CD4-positive, alpha-beta T cell (primary cell): Measurements from ENCODE around the gene SEC16A. TPM values are rescaled to one million over a fixed set of nuclear protein-coding genes. Genes with fewer than 3 reads are reported as not detected.
A peak's percentile ranks its signal among the peaks of the same experiment; 100 is the strongest.

Experiments
- ATAC-seq: fragments of 200-7000 bp; cut with Tn5 transposase; one replicate; pipeline ENCODE4 v1.10.0; 2022; ENCODE audit warnings: mild to moderate bottlenecking; ENCODE audit not compliant: poor library complexity
- CTCF ChIA-PET: fragments of 350-600 bp; sonication (Branson Sonifier 250); formaldehyde crosslinking; loops from one replicate; lab custom pipeline; 2021; ENCODE audit warnings: antibody characterized with exemption, inconsistent platforms; lab: Charles Lee
- POLR2A ChIA-PET: fragments of 350-600 bp; sonication (Branson Sonifier 250); formaldehyde crosslinking; loops from one replicate; lab custom pipeline; 2021; ENCODE audit warnings: antibody characterized with exemption, inconsistent platforms; lab: Charles Lee
- DNase-seq, 14 experiments: peaks; one replicate each; pipeline ENCODE4 v3.0.0-alpha.2; 2013 to 2020; ENCODE audit warnings: mixed read lengths in 2 of 14
- H3K27ac ChIP-seq, 2 donors: one replicate each; pipeline versions ENCODE4 v1.5.1 to v1.7.0; 2013; ENCODE audit warnings: low read length in 2 of 2, low read depth in 1 of 2, mild to moderate bottlenecking in 1 of 2
- H3K27me3 ChIP-seq, 2 experiments: 1 replicate in 1 of 2; 2 replicates in 1 of 2; pipeline versions ENCODE4 v1.6.1 to v1.7.0; 2013; ENCODE audit warnings: low read length in 2 of 2, control low read depth in 1 of 2, mild to moderate bottlenecking in 1 of 2, moderate library complexity in 1 of 2; ENCODE audit not compliant: insufficient read depth in 2 of 2, control insufficient read depth in 1 of 2
- H3K36me3 ChIP-seq: one replicate; pipeline ENCODE4 v1.6.1; 2013; ENCODE audit warnings: low read length, control low read depth; ENCODE audit not compliant: insufficient read depth
- H3K4me1 ChIP-seq: one replicate; pipeline ENCODE4 v1.6.1; 2013; ENCODE audit warnings: low read length, control low read depth; ENCODE audit not compliant: insufficient read depth
- H3K4me3 ChIP-seq: one replicate; pipeline ENCODE4 v1.5.1; 2013; ENCODE audit warnings: mild to moderate bottlenecking, low read length, moderate library complexity
- H3K9me3 ChIP-seq, 2 experiments: 1 replicate in 1 of 2; 2 replicates in 1 of 2; pipeline versions ENCODE4 v1.6.1 to v1.7.0; 2013; ENCODE audit warnings: low read length in 2 of 2, mild to moderate bottlenecking in 2 of 2, control low read depth in 1 of 2, moderate library complexity in 1 of 2; ENCODE audit not compliant: control insufficient read depth in 1 of 2, insufficient read depth in 1 of 2
- H3K27ac Mint-ChIP-seq: one replicate; pipeline ENCODE4 v1.8.0; 2020; ENCODE audit warnings: mixed read lengths
- H3K27me3 Mint-ChIP-seq: one replicate; pipeline ENCODE4 v1.8.0; 2021; ENCODE audit warnings: mixed read lengths
- H3K36me3 Mint-ChIP-seq: one replicate; pipeline ENCODE4 v1.8.0; 2021; ENCODE audit warnings: low read depth, mixed read lengths
- H3K4me1 Mint-ChIP-seq: one replicate; pipeline ENCODE4 v1.8.0; 2021; ENCODE audit warnings: low read depth, mixed read lengths
- H3K4me3 Mint-ChIP-seq: one replicate; pipeline ENCODE4 v1.8.0; 2020; ENCODE audit warnings: mild to moderate bottlenecking, mixed read lengths
- H3K9me3 Mint-ChIP-seq: one replicate; pipeline ENCODE4 v1.8.0; 2020; ENCODE audit warnings: mixed read lengths
- intact Hi-C, 2 experiments: fragments of 100-400 bp; cut with DNase I in 1 of 2; cut with micrococcal nuclease in 1 of 2; formaldehyde crosslinking; loops; one replicate each; pipeline versions ENCODE4 v1.15.1 to v1.9.0; 2023 to 2025; cut with DNase I, micrococcal nuclease
- total RNA-seq, 174 experiments: library from RNA in 2 of 174; stranded (reverse) in 2 of 174; gene quantifications; one replicate each; pipeline ENCODE4 v1.2.3 and lab custom pipeline; 2021 to 2026
- TF ChIP-seq, protein P1 (sequence below): fragments of 200-600 bp; IDR thresholded peaks from one replicate; pipeline ENCODE4 v1.8.0; 2022; ENCODE audit warnings: antibody characterized with exemption, mild to moderate bottlenecking

The SEC16A gene
- total RNA-seq, 2 experiments from 2014 or later, result 73.0 to 75.0 TPM

DNA sequence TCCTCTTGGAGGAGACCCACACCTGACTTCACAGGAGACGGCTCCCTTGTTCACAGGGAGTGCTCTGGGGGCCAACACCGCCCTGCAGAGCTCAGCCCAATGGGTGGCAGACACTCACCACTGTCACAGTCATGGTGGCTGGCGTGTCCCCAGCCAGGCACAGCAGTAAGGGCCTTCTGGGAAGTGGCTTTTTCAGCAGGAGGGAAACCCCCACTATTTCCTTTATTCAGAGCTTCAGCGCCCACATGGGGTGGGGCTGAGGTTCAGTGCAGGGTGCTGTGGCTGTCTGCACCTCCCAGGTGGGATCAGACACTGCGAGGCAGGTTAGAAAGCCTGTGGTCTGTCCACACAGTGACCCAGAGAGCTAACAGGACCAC, 79.3 kb downstream of the SEC16A start:
- no peaks in the 10 kb centered on the region for H3K9me3 Mint-ChIP-seq
- H3K36me3 ChIP-seq, result peaks cover 28% of the 10 kb centered on the region
- ChIA-PET CTCF (interaction anchor here (1.8 kb wide), 1 partner anchor 40 kb away, joined by 18 read pairs; the partner anchor contains the start of gene DNLZ), POLR2A (interaction anchor here (0.8 to 2.0 kb wide), 6 partner anchors 14 to 136 kb away, joined by 4 to 7 read pairs (median 6); partner anchors contain the start of genes DNLZ and INPP5E)
- H3K4me1 Mint-ChIP-seq, result peaks cover 54% of the 10 kb centered on the region
- H3K27ac ChIP-seq, result peak overlapping the region; percentile 47 to 86
- H3K27me3 Mint-ChIP-seq, result no peaks in the 10 kb centered on the region
- TF ChIP-seq, protein P1, sequence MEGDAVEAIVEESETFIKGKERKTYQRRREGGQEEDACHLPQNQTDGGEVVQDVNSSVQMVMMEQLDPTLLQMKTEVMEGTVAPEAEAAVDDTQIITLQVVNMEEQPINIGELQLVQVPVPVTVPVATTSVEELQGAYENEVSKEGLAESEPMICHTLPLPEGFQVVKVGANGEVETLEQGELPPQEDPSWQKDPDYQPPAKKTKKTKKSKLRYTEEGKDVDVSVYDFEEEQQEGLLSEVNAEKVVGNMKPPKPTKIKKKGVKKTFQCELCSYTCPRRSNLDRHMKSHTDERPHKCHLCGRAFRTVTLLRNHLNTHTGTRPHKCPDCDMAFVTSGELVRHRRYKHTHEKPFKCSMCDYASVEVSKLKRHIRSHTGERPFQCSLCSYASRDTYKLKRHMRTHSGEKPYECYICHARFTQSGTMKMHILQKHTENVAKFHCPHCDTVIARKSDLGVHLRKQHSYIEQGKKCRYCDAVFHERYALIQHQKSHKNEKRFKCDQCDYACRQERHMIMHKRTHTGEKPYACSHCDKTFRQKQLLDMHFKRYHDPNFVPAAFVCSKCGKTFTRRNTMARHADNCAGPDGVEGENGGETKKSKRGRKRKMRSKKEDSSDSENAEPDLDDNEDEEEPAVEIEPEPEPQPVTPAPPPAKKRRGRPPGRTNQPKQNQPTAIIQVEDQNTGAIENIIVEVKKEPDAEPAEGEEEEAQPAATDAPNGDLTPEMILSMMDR, result no peak
- DNase-seq (peak; percentile 33 to 93 (median 63)), ATAC-seq (peak; percentile 86)
- H3K4me1 ChIP-seq, result peaks cover 74% of the 10 kb centered on the region
- no peaks in the 10 kb centered on the region for H3K9me3 ChIP-seq
- H3K27ac Mint-ChIP-seq, result peak overlapping the region; percentile 91
- H3K4me3 ChIP-seq, result peak overlapping the region; percentile 24
- intact Hi-C loops, result loop anchor here in 1 of 2 experiments (10.0 kb wide), 3 partner anchors 141 to 439 kb away; partner anchors contain the start of genes NOTCH1, RABL6 and UBAC1
- H3K36me3 Mint-ChIP-seq, result peaks cover 46% of the 10 kb centered on the region
- H3K4me3 Mint-ChIP-seq, result peak overlapping the region; percentile 74
- H3K27me3 ChIP-seq, result no peaks in the 10 kb centered on the region

DNA sequence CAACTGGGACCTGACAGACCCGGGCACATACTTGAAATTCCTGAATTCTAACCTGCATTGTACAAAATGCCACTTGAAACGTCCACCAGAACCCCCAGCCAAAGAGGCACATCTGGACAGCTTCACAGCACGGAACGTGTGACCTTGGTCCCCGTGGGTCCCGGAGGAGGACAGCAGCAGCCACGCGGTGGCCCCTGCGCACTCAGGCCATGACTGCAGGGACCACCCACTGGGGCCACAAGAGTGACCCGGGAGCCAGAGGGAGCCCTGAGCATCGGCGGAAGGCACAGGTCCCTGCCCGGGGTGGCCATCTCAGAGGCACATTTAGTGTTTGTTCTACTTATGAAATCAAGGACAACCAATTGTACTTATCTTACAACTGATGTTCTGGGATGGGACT, 80.8 kb downstream of the SEC16A start:
- Histone ChIP-seq H3K27me3 (no peaks in the 10 kb centered on the region), H3K4me3 (no peak overlapping the region), H3K4me1 (peaks cover 74% of the 10 kb centered on the region), H3K9me3 (no peaks in the 10 kb centered on the region), H3K27ac (no peak overlapping the region), H3K36me3 (peaks cover 27% of the 10 kb centered on the region)
- ATAC-seq, result no peak
- Mint-ChIP-seq H3K9me3 (no peaks in the 10 kb centered on the region), H3K36me3 (peaks cover 35% of the 10 kb centered on the region), H3K27me3 (no peaks in the 10 kb centered on the region), H3K4me1 (peaks cover 48% of the 10 kb centered on the region), H3K27ac (peak overlapping the region; percentile 44), H3K4me3 (peak overlapping the region; percentile 42)
- CTCF ChIA-PET, result interaction anchor here (3.2 kb wide), 1 partner anchor 39 kb away, joined by 12 read pairs; the partner anchor contains the start of gene DNLZ
- TF ChIP-seq, protein P1, result no peak
- POLR2A ChIA-PET, result interaction anchor here (1.9 to 2.8 kb wide), 2 partner anchors 8 to 135 kb away, joined by 4 to 18 read pairs; partner anchors contain the start of genes ENTR1 and PMPCA
- DNase-seq, result no peak
- intact Hi-C loops, result loop anchor here in 1 of 2 experiments (10.0 kb wide), 3 partner anchors 143 to 437 kb away; partner anchors contain the start of genes NOTCH1, RABL6 and UBAC1

DNA sequence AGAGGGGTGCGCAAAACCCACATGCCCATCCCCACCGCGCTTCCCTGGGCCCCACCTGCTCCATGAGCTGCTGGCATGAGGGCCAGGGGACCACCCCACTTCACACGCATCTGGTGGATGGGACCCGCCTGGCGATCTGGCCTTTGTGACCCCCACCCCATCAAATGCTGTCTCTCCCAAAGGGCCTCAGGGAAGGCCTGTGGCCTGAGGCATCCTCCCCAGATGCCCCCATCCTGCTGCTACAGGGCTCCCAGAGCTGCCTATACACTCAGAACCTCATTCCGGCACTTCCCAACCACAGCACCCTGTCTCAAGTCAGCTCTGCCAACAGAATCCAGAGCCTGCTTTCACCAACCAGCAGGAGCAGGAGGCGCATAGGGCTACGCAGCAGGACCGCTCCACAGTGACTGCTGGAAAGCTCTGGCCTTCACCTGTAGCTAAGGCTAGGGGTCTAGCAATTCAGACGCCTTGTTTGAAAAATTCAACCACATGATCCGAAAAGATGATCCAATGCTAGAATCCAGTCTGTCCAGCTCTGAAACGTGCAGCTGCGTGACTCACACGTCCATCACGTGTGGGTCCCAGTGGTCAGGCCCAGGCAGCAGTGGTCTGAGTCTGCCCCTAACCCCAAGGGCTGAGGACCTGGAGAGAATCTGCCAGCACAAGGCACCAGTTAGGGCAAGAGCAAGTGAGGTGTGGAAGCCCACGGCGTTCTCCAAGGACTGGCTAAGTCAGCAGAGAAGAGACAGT, 81.5 kb downstream of the SEC16A start:
- H3K36me3 Mint-ChIP-seq, result peaks cover 38% of the 10 kb centered on the region
- H3K27ac ChIP-seq, result no peak overlapping the region
- TF ChIP-seq, protein P1, result no peak
- H3K9me3 ChIP-seq, result no peaks in the 10 kb centered on the region
- H3K4me1 Mint-ChIP-seq, result peaks cover 48% of the 10 kb centered on the region
- ATAC-seq, result no peak
- intact Hi-C loops, result loop anchor here in 1 of 2 experiments (2.0 to 10.0 kb wide), 5 partner anchors 37 to 437 kb away; partner anchors contain the start of genes INPP5E, NOTCH1, RABL6 and SEC16A
- no peaks in the 10 kb centered on the region for H3K27me3 Mint-ChIP-seq
- ChIA-PET POLR2A (interaction anchor here (1.2 to 2.8 kb wide), 4 partner anchors 8 to 134 kb away, joined by 3 to 18 read pairs (median 6); partner anchors contain the start of genes DNLZ, ENTR1 and PMPCA), CTCF (interaction anchor here (1.2 to 3.2 kb wide), 3 partner anchors 8 to 38 kb away, joined by 3 to 12 read pairs (median 4); partner anchors contain the start of genes DNLZ and ENTR1)
- peak overlapping the region; percentile 74 for H3K4me3 Mint-ChIP-seq
- no peaks in the 10 kb centered on the region for H3K9me3 Mint-ChIP-seq
- DNase-seq, result no peak
- no peaks in the 10 kb centered on the region for H3K27me3 ChIP-seq
- H3K36me3 ChIP-seq, result peaks cover 29% of the 10 kb centered on the region
- peaks cover 69% of the 10 kb centered on the region for H3K4me1 ChIP-seq
- H3K4me3 ChIP-seq, result no peak overlapping the region
- H3K27ac Mint-ChIP-seq, result peak overlapping the region; percentile 49
